NCI-H1694 (cell line): ENCODE results near the gene SPDYE4.
"Not testable (repeated sequence)": the region's sequence is repeated elsewhere in the genome, so short reads cannot be mapped to it uniquely, and the experiment has no call there.

ENCODE experiments used
- DNase-seq: peaks from one replicate; lab custom pipeline; 2025; lab: John Stamatoyannopoulos, UW

Gene SPDYE4, protein sequence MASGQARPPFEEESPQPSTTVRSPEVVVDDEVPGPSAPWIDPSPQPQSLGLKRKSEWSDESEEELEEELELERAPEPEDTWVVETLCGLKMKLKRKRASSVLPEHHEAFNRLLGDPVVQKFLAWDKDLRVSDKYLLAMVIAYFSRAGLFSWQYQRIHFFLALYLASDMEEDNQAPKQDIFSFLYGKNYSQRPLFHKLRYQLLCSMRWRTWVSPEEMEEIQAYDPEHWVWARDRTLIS

DNA sequence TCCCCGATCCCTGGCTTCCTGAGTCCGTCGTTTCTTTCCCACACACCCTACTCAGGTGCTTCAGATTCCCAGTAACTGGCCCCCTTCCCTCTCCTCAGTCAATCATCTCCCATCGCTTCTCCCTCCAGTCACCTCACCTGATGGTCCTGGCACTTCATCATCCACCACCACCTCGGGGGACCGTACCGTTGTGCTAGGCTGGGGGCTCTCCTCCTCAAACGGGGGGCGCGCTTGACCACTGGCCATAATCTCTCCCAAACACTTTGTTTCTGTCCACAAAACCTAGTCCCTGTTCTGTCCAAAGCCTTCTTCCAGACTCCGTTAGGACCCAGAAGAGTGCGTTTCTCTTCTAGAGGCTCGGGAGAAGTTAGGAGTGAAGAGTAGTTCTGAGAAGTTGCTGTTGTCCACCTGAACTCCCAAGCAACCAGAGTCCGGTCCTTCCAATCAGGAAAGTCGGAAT, at the start of gene SPDYE4:
Gene SPDYE4, minus strand, starts transcription at position 410 of the 460 bp plus-strand sequence. Its CDS starts 164 bp downstream, at position 246.
- no peak for DNase-seq

DNA sequence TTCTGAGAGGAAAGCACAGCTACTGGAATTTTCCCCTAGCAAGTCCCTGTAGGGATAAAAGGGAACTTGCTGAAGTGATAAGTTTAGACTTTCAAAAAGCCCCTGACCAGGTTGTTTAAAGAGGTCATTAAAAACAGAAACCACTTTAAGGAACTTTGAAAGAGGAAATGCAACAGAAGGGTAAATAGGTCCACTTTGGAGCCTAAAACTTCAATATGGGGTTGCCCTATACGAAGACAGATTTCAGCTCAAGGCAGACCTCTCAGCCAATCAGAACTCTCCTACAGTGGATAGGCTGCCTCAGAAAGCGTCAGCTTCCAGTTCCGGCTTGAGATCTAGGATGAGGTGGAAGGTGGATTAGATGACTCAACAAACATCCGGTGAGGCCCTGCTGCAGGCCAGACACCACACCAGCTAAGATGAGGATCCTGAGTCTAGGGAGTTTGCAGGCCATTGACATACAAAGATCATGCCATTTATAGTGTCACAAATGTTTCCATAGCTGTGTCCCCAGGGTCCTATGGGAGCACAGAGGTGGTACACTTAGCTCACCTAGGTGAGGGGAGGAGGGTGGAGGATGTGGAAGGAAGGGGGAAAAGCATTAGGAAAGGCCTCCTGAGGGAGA, 48.7 kb upstream of the SPDYE4 start:
- DNase-seq: no peak

DNA sequence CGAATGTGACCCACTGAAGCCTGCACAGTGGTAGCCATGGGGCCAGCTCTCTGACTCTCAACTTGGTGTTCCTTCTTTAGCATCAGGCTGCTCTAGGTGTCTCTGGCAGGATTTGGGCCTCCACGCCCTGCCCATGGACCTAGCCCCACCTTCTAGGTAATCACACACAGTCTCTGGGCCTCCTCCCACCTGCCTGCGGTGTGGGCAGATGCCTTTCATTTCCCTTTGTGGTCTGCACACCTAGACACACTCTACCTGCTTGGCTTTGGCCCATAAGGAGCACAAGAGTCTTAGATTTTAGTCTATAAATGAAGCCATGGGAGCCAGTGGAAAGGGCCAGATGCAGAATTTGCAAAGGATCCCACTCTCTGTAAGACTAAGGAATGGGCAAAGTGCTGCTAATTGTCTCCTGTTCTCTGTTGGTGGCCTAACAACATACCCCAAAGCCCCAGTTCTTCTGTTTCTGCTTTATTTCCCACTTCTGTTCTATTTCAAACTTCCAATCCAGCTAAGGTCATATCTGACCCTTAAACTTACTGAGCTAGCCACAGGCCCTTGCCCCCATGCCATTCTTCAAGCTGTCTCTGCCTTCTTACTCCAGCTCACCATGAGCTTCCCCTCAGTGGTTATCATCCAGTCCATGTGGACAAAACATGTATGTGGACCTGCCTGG, 48.0 kb upstream of the SPDYE4 start:
- no peak for DNase-seq

DNA sequence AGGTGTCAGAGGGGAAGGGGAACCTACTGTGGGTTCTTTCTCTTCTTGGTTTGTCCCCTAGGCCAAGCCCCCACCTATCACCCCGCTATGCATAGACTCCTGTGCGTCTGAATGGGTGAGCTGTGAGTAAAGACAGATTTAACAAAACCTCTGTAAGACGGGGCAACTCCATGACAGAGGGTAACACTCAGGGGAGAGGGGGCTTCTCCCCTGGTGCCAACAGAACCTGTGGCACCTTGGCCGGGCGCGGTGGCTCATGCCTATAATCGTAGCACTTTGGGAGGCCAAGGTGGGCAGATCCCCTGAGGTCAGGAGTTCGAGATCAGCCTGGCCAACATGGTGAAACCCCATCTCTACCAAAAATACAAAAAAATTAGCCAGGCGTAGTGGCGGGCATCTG, 47.0 kb upstream of the SPDYE4 start:
- not testable (repeated sequence) for DNase-seq

DNA sequence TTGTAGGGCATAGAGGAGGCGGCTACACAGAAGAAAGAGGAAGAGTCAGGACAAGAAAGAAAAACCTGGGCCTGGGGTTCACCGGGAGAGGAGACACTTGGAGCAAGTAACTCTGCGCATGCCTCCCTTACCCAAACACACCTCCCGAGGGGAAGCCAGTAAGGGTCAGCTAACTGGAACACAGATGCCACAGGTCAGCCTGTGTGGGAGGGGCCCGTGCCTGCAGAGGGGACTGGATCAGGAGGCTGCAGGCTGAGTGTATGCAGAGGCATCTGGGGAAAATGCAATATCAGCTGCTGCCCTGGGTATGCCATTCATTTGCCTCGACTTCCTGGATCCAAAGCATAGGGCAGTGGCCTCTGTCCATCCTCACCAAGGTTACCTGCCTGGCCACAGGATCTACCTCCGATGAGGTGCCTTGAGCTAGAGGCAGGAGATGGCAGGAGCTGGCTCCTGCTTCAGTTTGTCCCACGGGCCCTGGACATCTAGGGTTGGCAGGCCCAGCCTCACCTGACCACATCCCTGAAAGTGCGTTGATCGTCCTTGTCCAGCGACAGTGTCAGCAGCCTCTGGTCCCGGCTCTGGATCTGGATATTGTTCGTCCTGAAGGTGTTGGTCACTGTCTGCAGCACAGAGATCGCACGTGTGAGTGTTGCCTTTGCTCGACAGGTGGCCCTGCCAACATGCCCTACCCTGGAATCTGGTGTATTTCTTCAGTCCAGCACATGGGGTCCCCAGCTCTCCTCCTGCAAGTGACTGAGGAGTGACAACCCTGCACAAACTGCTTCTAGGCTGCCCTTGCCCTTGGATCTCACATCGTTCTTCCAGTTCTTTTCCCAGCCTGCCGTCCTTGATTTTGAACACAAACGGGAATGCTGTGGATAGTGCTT, 45.4 kb upstream of the SPDYE4 start:
- DNase-seq: peak; percentile 16

DNA sequence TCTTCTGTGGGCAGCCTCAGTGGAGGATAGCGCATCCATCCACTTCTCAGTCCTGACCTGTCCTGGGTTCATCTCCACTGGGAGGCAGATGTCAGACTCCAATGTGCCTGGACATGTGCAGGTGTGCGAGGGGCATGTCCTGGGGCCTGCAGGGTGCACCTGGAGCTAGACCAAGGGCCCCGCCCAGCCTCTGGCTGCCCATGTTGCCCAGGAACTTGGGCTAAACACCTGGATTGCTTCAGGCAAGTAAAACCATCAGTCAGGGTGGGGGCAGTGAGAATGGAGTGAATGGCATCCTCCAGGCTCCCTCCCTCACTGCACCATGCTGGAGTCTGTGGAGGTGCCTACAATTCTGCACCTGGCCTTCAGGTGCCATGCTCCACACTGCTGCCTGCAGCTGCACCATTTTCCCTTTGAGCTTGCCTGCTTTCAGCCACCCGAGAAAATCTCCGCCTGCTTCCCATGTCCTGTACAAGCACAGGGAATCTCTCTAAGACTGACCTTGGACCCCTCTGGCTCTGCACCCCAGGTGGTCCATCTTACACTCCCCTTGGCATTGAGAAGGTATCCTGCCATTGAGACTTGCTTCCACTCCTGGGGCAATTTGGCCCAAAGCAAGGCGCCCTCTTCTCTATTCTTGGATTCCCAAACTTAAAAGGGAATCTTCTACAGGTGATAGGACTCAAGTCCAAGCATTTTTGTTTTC, 42.9 kb upstream of the SPDYE4 start:
- no peak for DNase-seq

DNA sequence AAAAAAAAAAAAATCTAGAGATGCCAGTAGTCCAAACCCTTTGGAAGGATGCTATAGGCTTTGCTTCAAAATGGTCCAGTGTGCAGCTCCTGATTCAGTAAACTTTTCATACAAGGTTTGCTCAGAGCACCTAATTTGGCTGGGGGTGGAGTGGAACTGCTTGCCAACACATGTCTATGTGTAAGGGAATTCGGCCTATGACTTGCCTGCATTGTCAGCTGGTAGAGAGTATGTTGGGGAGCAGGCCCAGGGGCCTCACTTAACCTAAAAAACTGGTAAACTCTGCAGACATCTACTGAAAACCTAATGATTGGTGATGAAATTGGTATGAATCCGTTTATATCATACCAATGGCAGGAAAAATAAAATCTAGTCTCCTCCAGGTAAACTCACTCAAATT, 42.3 kb upstream of the SPDYE4 start:
- no peak for DNase-seq

DNA sequence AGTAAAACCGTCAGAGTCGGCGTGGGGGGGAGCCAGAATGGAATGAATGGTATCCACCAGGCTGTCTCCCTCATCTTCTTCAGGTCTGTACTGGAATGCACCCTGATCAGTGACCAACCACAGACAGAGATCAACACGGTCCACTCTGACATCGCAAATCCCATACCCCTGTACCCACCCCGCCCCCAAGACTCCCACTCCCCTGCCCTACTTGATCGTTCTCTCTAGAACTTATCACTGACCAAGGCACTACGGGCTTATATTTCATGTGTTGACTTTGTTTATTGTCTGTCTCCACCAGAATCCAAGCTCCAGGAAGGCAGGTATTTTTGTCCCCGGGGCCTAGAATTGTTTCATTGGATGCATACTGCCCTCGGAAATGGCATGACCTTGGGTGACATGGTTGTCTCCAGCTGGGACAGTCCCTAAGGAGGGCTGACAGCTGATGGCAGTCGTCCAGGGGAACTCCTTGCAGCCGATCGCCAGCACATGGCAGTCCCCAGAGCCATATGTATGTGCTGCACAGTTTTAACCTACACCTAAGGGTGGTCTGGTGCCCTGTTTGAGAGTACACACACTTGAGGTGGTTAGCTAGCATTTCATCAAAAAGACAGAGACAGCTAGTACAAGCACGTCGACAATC, 41.3 kb upstream of the SPDYE4 start:
- DNase-seq: no peak

DNA sequence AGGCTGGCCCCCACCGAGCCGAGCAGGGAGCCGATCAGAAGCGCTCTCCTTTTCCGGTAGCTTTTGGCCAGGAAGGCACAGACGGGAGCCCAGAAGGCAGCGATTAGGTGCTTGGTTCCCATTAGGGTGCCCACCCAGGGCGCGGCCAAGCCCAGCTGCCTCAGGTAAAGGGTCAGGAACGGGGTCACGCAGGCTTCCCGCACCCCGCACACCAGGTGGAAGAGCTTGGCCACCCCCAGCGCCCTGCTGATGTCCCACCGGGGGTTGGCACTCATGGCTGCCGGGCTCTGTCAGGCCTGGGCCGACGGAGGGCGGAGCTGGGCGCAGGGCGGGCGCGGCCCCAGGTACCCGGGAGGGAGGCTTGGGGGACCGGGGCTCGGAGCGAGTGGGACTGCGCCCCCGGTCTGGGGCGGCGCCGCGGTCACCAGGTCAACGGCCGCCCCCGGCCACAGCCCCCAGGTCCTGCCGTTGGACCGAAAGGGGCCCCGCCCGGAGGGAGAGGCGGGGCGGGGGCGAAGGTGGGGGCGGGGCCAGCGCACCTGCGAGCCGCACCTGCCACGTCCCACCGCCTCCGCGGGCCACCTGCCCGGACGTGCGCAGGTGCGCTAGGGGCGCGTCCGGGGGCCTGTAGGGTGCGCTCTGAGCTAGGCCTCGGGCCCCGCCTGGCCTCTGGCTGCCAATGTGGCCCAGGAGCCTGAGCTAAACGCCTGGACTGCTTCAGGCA, 40.7 kb upstream of the SPDYE4 start, which contains the start of gene MFSD6L:
Gene MFSD6L, minus strand, starts transcription at position 520 of the 724 bp plus-strand sequence. Its CDS starts 245 bp downstream, at position 275.
- no peak for DNase-seq

DNA sequence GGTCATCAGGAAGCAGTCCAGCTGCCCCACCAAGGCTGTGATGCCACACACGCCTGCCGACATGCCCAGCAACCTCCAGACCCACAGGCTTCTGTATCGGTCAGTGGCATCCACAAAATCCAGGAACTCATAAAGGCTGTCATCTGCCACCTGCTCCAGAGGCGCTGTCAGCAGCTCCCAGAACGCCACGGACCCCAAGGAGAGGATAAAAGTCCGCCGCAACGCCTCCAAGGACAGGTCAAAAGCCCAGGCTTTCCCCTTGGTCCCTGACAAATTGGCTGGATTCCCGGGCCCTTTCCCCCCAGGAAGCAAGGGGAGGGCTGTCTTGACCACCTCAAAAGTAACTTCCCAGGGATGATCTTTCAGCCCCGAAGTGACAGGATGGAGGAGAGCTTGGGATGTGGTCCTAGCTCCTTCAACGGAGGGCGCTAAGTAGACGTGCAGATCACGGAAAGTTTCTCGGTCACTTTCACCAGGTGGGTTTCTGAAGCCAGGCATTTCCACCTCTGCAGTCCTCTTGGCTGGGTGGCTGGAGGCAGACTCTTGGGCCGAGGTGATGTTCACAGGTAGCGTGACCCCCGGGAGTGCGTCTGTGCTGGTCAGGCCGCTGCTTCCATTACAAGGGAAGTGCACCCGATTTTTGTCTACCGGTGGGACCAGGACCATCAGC, 40.0 kb upstream of the SPDYE4 start:
- no peak for DNase-seq

DNA sequence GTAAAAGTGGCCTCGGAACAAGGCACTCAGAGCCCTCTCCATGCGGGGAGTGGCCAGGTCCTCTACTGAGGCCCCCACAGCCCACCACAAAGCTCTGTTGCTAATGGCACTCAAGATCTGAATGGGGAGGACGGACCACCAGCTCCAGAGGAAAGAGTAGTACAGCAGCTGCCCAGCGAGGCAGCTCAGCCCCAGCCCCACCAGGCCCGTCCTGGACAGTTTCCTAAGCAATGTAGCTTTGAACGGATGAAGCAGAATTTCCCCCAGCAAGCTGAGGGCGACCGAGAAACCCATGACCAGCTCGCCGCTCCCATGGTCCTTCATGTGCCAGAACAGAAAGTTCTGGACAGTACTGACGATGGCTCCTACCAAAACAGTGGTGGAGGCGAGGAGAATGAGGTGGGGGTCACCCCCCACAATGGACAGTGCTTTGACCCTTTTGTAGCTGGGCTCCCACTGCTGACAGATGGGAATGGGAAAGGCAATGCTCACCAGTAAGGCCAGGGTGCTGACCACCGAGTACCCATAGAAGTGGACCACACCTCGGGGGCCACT, 39.4 kb upstream of the SPDYE4 start:
- DNase-seq: no peak

DNA sequence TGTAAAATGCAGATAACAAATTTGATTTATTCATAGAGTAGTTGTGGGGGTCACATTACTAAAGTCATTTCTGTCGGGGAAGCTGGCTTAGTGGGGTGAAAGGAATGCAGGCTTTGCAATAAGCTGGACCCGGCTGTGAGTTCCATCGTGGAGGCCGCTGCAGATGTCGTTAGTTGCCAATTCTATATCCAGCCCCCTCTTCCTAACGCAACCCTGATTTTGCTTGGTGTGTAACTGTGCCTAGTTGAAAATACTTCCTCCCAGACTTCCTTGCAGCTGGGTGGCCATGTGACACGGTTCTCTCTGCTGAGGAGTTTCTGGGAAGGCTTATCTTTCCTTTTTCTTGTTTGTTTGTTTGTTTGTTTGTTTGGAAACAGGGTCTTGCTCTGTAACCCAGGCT, 36.3 kb upstream of the SPDYE4 start:
- DNase-seq: no peak

DNA sequence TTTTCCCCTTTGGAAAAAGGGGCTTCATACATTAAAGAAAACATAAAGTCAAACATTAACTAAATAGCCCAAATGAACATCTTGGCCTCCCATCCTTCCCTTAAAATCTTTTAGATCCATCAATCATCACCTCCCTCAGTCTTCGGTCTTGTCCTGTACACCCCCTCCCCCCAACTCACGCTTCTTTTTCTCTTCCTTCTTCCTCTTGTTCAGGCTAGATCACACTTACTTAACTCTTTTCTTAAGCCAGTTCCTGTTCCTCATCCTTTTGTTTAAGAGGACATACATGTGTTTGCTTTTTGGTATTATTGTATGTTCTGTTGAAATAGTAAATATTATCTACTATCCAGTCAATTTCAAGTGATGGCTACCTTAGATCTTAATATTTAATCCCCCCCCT, 35.3 kb upstream of the SPDYE4 start:
- DNase-seq: no peak

DNA sequence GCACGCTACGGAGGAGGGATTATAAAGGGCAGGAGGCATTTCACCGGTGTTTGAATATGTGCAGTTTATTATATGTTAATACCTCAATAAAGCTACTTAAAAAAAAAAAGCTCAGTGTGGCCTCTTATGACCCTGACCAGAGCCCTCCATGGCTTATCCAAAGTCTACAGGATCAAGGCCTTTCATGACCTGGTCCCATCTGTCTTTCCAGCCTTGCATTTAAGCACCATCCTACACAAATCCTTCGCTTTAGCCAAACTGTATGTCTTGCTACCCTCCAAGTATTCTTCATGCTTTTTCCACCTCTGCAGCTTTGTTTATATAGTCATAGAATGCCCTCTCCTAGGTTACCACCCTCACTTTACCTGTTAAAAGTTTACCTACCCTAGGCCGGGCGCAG, 34.3 kb upstream of the SPDYE4 start:
- no peak for DNase-seq

DNA sequence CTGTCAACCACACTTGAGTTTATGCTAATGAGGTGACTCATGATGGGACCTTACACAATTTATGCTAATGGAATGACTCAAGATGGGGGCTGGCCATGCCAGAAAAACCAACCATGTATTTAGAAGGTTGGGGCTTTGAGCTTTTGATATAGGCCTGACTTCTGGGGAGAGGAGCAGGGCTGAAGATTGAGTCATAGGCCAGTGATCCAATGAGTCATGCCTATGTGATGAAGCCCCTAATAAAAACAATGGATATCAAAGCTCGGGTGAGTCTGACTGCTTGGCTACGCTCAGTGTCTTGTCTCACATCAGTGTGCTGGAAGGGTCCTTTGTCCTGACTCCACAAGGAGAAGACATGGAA, 33.5 kb upstream of the SPDYE4 start:
- DNase-seq: no peak

DNA sequence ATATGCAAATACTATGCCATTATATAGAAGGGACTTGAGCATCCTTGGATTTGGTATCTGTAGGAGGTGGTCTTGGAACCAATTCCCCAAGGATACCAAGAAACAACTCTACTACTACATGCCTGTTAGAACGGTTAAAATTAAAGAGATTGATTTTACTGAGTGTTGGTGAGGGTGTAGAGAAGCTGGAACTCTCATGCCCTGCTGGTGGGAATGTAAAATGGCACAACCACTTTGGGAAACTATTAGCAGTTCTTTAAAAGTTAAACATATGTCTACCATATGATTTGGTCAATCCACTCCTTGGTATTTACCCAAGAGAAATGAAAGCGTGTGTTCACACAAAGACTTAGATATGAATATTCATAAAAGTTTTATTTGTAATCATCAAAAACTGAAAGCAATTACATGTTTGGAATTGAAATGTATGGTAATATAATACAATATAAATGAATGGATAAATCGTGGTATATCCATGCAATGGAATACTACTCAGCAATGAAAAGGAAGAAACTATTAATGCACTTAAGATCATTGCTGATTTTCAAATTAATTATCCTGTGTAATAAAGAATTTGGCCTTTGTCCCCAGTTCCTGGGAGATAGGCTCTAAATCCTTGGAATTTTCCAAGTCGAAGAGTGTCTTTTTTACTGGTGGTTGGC, 33.0 kb upstream of the SPDYE4 start:
- no peak for DNase-seq

DNA sequence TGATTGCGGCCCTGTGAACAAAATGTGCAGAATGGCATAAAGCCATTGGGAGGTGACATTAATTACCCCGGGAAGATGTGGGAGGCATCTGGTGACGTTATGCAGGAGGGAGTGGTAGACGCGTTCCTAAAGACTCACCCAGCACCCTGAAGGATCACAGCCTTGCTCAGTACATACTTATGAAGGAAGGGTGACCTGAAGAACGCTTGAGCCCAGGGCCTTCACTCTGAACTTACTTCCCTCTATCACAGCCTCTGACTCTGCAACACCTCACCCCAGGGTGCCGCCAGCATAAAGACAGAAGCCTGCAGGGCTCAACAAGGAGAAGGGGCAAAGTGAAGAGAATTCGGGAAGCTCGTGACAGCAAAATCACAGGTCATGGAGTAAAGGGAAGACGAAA, 31.4 kb upstream of the SPDYE4 start:
- no peak for DNase-seq

DNA sequence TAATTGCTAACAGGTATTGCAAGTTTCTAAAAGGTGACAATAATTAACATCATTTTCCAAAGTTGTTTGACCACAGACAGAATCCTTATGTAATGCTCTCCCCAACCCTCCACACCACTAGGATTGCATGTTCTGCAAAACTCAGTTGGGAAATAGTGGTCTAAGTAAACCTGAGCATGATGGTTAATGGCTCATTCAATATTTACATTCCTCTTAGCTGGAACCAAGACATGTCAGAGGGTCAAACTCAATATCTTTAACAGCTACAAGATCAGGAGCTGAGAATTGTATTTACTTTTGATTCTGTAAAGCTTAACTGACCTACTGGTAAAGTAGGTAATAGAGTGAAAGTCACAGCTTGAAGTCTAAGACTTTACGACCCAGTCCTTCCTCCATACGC, 30.7 kb upstream of the SPDYE4 start:
- no peak for DNase-seq
